Cardiac fibroblast (primary cell): ENCODE results near the gene ORM2.

Experiments
- DNase-seq, 2 donors: peaks; one replicate each; pipeline versions ENCODE4 v3.0.0 to v3.0.0-alpha.2; 2010; ENCODE audit warnings: low read depth in 2 of 2
- H3K4me3 ChIP-seq, 2 donors: replicated peaks in 1 of 2; 1 replicate in 1 of 2; 2 replicates in 1 of 2; pipeline ENCODE4 v1.5.1; 2011; ENCODE audit warnings: low read depth in 2 of 2, low read length in 2 of 2, mild to moderate bottlenecking in 2 of 2, moderate library complexity in 1 of 2
- TF ChIP-seq, protein P1 (sequence below): IDR thresholded peaks from one replicate; pipeline ENCODE4 v1.5.1; 2011; ENCODE audit warnings: low read depth, mild to moderate bottlenecking, low read length, inconsistent platforms

ORM2 gene

GRCh38 chr9:114296338-114296737 is 33.3 kb upstream of the ORM2 start:
- H3K4me3 ChIP-seq, result no peak overlapping the region
- TF ChIP-seq, protein P1, sequence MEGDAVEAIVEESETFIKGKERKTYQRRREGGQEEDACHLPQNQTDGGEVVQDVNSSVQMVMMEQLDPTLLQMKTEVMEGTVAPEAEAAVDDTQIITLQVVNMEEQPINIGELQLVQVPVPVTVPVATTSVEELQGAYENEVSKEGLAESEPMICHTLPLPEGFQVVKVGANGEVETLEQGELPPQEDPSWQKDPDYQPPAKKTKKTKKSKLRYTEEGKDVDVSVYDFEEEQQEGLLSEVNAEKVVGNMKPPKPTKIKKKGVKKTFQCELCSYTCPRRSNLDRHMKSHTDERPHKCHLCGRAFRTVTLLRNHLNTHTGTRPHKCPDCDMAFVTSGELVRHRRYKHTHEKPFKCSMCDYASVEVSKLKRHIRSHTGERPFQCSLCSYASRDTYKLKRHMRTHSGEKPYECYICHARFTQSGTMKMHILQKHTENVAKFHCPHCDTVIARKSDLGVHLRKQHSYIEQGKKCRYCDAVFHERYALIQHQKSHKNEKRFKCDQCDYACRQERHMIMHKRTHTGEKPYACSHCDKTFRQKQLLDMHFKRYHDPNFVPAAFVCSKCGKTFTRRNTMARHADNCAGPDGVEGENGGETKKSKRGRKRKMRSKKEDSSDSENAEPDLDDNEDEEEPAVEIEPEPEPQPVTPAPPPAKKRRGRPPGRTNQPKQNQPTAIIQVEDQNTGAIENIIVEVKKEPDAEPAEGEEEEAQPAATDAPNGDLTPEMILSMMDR, result no peak
- DNase-seq, result no peak

DNA sequence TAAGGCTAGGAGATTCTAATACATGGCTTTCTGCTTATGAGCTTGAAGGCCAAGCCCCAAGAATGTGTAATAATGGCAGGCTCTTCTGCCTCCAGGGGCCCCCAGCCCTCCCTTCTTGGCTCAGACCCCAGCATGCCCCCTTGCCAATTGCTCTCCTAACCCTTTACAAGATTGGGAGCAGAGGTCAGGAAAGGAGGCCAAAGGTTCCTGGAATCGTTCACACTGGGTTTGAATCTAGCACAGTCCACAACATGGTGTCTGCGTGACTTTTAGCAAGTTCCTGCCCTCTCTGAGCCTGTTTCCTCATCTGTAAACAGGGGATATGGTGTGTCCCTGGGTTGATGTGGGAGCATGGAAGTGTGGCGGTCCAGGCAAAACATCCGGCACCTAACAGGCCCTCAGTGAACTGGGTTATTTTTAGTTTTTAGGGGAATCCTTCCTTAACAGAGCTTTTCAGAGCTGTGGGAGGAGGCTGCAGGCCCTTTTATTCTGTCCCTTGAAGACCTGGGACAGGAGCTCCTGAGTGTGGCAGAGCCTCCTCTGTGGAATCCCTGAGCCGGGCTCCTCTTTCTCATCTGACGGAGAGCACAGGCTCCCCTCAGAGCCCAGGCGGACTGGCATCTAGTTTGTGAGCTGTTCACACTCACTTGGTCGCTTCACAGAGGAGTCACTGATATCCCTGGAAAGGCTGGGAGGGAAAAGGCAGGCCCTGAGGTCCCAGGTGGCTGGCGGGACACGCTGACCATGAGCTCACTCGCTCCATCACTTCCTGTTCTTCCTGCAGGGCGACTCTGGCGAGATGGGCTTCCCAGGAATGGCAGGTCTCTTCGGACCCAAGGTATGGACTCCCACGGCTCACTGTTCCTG is 30.1 kb upstream of the ORM2 start:
- H3K4me3 ChIP-seq, result no peak overlapping the region
- DNase-seq, result no peak
- TF ChIP-seq, protein P1, result no peak

DNA sequence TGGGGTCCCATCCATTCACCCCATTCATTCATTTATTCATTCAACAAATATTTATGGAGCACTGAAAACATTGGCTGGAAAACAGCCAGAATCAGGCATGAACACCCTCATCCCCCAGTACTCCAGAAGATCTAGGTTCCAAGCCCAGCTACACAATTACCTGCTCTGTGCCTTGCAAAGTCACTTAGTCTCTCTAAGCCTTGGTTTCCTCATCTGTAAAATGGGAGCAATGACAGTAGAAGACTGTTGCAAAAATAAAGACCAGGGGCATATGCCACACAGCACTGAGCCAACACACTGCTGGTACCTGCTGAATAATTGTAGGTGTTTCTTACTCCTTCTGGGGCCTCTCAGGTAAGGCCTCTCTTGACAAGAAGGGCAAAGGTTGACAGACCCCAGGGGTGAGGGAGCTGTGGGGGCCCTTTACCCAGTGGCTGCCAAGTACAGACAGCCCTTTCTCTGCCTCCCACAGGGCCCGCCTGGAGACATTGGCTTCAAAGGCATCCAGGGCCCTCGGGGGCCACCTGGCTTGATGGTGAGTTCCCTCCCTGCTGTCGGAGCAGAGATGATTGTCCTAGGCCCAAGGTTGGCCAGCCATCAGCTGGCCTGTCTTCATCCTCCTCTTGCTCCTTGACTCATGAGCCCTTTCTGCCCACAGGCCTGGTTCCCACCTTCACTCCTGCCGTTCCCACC is 29.4 kb upstream of the ORM2 start:
- DNase-seq, result no peak
- H3K4me3 ChIP-seq, result no peak overlapping the region
- TF ChIP-seq, protein P1, result no peak

DNA sequence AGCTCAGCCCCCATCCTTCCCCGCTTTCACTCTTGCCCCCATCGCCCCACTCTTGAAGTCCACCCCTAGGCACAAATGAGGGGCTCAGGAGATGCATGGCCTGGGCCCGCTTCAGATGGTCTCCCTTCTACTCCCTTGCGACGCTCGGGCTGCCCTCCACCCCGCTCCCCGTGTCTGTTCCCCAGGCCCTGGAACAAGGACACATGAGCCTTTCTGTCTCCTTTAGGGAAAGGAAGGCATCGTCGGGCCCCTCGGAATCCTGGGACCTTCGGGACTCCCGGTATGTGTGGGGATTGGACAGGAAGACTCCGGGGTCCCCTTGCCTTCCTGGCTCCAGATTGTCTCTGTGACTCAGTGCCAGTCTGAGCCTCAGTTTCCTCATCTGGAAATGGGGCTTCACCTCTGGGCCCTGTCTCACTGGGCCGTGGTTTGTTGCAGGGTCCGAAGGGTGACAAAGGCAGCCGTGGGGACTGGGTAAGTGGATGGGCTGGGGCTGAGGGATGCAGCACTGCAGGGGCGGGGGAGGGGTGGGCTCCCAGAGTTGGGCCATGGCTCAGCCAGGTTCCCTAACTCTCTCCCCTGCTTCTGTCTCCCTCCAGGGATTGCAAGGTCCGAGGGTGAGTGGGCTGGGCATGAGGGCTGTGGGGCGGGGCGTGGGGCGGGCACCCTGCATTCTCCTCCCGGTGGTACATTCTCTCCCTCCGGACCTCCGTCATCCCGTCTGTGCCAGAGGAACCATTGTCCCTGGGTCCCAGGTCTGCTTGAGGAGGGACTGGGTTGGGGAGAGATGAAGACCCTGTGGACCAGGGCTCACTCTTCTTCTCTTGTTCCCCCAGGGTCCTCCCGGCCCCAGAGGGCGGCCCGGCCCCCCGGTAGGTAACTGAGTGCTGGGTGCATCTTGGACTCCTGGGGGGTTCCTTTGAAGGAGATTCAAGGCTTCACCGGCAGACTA is 28.5 kb upstream of the ORM2 start:
- TF ChIP-seq, protein P1, result no peak
- DNase-seq, result no peak
- H3K4me3 ChIP-seq, result no peak overlapping the region

GRCh38 chr9:114301798-114302565 is 27.7 kb upstream of the ORM2 start:
- DNase-seq, result no peak
- H3K4me3 ChIP-seq, result no peak overlapping the region
- TF ChIP-seq, protein P1, result no peak

DNA sequence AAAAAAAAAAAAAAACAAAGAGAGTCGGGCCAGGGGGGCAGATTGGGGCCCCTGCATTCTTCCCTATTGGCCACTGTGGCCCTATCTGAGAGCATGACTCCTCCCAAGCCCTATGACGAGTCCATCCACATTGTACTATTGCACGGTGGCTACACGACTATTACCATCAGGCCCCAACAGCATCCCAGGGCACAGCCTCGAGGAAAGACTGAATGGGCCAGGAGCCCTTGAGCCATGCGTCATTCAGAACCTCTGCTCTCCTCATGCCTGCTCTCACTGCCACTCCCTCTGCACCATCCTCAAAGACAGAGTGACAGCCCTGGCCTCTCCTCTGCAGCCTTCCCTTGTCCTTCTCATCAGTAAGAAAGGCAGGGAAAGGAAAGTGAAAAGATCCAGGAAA is 26.9 kb upstream of the ORM2 start:
- no peak overlapping the region for H3K4me3 ChIP-seq
- DNase-seq, result no peak
- TF ChIP-seq, protein P1, result no peak
